K562 treated with DMSO at 1 percent for 4 hours (cell line): ENCODE results near the gene S1PR5. TPM values are rescaled to one million over a fixed set of nuclear protein-coding genes. Genes with fewer than 3 reads are reported as not detected.

Experiments
- total RNA-seq: library from RNA; unstranded; fragments of 300-600 nt; gene quantifications from 2 replicates; pipeline ENCODE4 v1.2.3, GENCODE V29; 2022; ENCODE audit not compliant: insufficient read depth

Gene S1PR5
- total RNA-seq: not detected in 2 replicates

GRCh38 chr19:10517361-10517759 lies at the start of gene S1PR5:
Gene S1PR5 (minus strand): TSS chr19:10517447. CDS start chr19:10515011, 2,436 bp downstream.

GRCh38 chr19:10565567-10566407 lies 48.5 kb upstream of the S1PR5 start, which contains the start of gene KRI1:
Gene KRI1 (minus strand): TSS chr19:10566010. CDS start chr19:10565999, 11 bp downstream.

DNA sequence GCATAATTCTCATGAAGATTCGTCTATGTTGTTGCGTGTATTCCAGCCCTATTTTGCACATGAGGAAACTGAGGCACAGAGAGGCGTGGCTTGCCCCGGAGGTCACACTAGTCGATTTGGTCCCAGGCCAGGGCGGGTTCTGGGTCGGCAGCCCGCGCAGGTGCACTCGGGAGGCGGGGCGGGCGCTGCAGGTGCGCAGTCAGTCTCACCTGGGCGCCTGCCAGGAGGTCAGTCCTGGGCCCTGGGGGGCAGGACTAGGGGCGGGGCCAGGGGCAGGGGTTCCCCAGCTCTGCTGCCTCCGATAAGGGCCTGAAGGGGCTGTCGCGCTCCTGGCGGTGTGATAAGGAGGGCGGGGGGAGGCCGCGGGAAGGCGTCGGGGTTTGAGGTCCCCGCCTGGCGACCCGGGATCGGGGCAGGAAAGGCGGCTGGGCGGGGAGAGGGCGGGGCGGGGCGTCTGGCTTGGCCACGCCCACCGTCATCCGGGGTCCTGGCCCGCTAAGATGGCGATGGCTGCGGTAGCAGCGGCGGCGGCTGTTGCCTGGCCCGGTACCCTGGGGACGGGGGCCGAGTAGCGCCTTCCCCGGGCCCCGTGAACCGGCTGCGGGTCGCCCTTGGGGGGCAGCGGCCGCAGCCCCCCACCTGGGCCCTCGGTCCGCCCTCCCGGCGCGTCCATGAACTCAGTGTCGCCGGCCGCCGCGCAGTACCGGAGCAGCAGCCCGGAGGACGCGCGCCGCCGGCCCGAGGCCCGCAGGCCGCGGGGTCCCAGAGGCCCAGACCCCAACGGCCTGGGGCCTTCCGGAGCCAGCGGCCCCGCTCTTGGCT lies 26.4 kb upstream of the S1PR5 start, which contains the start of gene ATG4D:
ATG4D (plus strand) TSS at position 485 of the 822 bp plus-strand sequence; CDS start at position 672, 187 bp downstream.

GRCh38 chr19:10503002-10503789 lies 14.1 kb downstream of the S1PR5 start, which contains the start of gene KEAP1:
Gene KEAP1 (minus strand): TSS chr19:10503356. CDS start chr19:10500033, 3,323 bp downstream.

Other genes with a start within 250 kb of the S1PR5 start
- gene ICAM1, start 246.3 kb downstream of the S1PR5 start, total RNA-seq: 42.4 and 49.5 TPM in 2 replicates
- 87.1 and 92.6 TPM in 2 replicates for gene ICAM4, start 230.5 kb downstream of the S1PR5 start, total RNA-seq
- 37.0 and 39.1 TPM in 2 replicates for gene ICAM5, start 227.5 kb downstream of the S1PR5 start, total RNA-seq
- 6.8 and 13.6 TPM in 2 replicates for gene ZGLP1, start 207.6 kb downstream of the S1PR5 start, total RNA-seq
- gene FDX2, start 201.4 kb downstream of the S1PR5 start, total RNA-seq: 27.8 and 42.6 TPM in 2 replicates
- 60.1 and 84.3 TPM in 2 replicates for gene RAVER1, start 183.9 kb downstream of the S1PR5 start, total RNA-seq
- 8.1 and 15.6 TPM in 2 replicates for gene ICAM3, start 177.8 kb downstream of the S1PR5 start, total RNA-seq
- gene TYK2, start 136.9 kb downstream of the S1PR5 start, total RNA-seq: 128 and 144 TPM in 2 replicates
- gene CDC37, start 113.9 kb downstream of the S1PR5 start, total RNA-seq: 266 and 284 TPM in 2 replicates
- 8.9 and 20.3 TPM in 2 replicates for gene PDE4A, start 96.9 kb downstream of the S1PR5 start, total RNA-seq
- gene KEAP1, start 14.1 kb downstream of the S1PR5 start, total RNA-seq: 50.6 and 59.5 TPM in 2 replicates
- gene ATG4D, start 26.5 kb upstream of the S1PR5 start, total RNA-seq: 64.0 and 67.0 TPM in 2 replicates
- gene KRI1, start 48.6 kb upstream of the S1PR5 start, total RNA-seq: 31.8 and 31.9 TPM in 2 replicates
- 38.7 and 39.7 TPM in 2 replicates for gene CDKN2D, start 51.5 kb upstream of the S1PR5 start, total RNA-seq
- gene AP1M2, start 69.9 kb upstream of the S1PR5 start, total RNA-seq: not detected in 2 replicates
- gene SLC44A2, start 108.1 kb upstream of the S1PR5 start, total RNA-seq: 34.4 and 49.9 TPM in 2 replicates
- 192 and 224 TPM in 2 replicates for gene ILF3, start 136.9 kb upstream of the S1PR5 start, total RNA-seq
- gene QTRT1, start 184.0 kb upstream of the S1PR5 start, total RNA-seq: 15.1 and 15.8 TPM in 2 replicates
- gene DNM2, start 200.6 kb upstream of the S1PR5 start, total RNA-seq: 230 and 243 TPM in 2 replicates